Measurements from ENCODE around the gene SRGAP2.
"Not testable (repeated sequence)": the region's sequence is repeated elsewhere in the genome, so short reads cannot be mapped to it uniquely, and the experiment has no call there.

Gene SRGAP2

GRCh38 chr1:206205569-206205968 is 2.2 kb downstream of the SRGAP2 start:
- not testable (repeated sequence) for DNase-seq (ENCODE audit: low read depth in 2 of 2)

DNA sequence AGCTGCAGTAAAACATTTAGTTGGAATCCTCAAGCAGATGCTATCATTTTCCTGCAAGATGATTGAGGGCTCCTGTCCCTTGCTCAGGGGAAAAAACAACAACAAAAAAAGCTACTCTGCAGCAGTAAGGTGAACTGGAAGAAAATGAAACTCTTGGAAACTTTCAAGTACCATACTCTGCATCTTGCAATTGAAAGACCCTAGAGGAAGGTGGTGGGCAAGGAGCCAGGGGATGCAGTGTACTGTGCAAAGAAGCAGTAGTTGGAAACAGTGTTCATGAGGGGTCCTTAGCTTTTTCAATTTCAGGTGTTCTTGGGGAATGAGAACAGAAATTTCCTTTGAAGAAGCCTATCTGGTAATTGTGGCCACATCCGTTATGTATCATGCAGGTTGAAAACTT is 7.5 kb downstream of the SRGAP2 start:
- DNase-seq (ENCODE audit: low read depth in 2 of 2): not testable (repeated sequence)

- not testable (repeated sequence) for DNase-seq (ENCODE audit: low read depth in 2 of 2)
Observed at GRCh38 chr1:206215600-206216392, 12.5 kb downstream of the SRGAP2 start.

GRCh38 chr1:206218285-206218684 is 14.9 kb downstream of the SRGAP2 start:
- DNase-seq (ENCODE audit: low read depth in 2 of 2): not testable (repeated sequence)

GRCh38 chr1:206218765-206219164 is 15.4 kb downstream of the SRGAP2 start:
- not testable (repeated sequence) for DNase-seq (ENCODE audit: low read depth in 2 of 2)

- not testable (repeated sequence) for DNase-seq (ENCODE audit: low read depth in 2 of 2)
Observed at GRCh38 chr1:206219514-206220331, 16.4 kb downstream of the SRGAP2 start.

DNA sequence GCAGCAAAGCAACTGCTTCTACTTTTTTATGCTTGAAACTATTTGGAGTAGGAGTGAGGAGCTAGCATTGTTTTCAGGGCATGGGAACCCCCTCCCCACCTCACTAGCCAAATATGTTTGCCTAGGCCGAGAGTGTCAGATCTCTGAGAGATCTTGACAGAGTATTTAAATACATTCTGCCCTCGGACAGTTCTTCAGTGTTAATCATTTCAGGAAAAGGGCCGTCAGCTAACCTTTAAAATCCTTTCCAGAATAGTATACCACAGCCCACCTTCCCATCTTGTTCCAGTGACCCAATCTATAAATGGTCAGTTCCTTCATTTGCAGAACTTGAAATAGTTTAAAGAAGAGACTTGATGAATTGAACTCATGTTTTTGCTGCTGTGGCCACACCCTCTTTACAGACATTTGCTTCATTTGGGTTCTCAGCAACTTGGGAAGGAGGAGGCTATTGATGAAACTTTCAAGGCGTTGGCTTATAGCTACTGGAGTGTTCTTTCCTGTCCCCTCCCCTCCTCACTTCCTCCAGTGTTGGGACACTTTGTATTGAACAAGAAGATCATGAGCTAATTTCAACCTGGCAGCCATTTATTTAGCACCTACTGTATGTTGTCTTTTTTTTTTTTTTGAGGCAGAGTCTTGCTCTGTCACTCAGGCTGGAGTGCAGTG is 17.1 kb downstream of the SRGAP2 start:
- DNase-seq (ENCODE audit: low read depth in 2 of 2): not testable (repeated sequence)

GRCh38 chr1:206221585-206221984 is 18.2 kb downstream of the SRGAP2 start:
- not testable (repeated sequence) for DNase-seq (ENCODE audit: low read depth in 2 of 2)

GRCh38 chr1:206224190-206224776 is 20.9 kb downstream of the SRGAP2 start:
- not testable (repeated sequence) for DNase-seq (ENCODE audit: low read depth in 2 of 2)

GRCh38 chr1:206225386-206225785 is 22.0 kb downstream of the SRGAP2 start:
- DNase-seq (ENCODE audit: low read depth in 2 of 2): not testable (repeated sequence)

DNA sequence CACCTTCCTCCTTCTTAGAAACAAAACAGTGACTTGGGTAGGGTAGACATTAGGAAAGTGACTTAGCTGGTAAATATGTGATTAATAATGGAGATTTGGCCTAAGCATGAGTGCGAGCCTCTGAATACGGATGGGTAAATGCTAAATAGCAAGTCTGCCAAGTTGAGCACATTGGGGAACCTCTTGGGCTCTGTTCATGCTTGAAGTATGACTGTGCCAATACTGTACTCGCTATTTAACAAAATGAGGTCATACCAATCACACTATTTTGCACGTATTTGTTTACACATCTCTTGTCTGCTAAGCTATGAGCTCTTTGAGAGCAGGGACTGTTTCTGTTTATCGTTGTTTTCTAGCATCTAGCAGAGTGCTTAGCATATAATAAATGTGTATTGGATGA is 23.5 kb downstream of the SRGAP2 start:
- not testable (repeated sequence) for DNase-seq (ENCODE audit: low read depth in 2 of 2)

- DNase-seq (ENCODE audit: low read depth in 2 of 2): not testable (repeated sequence)
Observed at GRCh38 chr1:206229286-206229685, 25.9 kb downstream of the SRGAP2 start.

- DNase-seq (ENCODE audit: low read depth in 2 of 2): not testable (repeated sequence)
Observed at GRCh38 chr1:206231989-206232388, 28.6 kb downstream of the SRGAP2 start.

- not testable (repeated sequence) for DNase-seq (ENCODE audit: low read depth in 2 of 2)
Observed at GRCh38 chr1:206232970-206233645, 29.8 kb downstream of the SRGAP2 start.

GRCh38 chr1:206234189-206234916 is 31.0 kb downstream of the SRGAP2 start:
- DNase-seq (ENCODE audit: low read depth in 2 of 2): not testable (repeated sequence)

DNA sequence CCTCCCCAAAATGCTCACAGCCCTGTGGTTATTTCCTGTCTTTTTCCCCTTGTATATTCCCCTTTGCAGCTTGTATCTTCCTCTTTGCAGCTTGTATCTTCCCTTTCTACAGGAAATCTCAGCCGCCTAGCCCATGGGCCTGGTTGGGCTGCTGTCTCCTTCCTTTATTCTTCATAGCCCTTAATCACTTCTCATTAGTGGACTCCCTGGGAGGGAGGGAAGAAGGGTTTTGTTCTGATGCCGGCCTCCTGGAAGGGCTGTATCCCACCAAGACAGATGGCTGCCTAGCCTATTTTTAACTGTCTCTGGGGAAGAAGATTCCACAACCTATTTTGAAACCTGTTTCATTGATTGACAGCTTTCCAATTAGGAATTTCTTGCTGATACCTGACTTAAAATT is 31.8 kb downstream of the SRGAP2 start:
- not testable (repeated sequence) for DNase-seq (ENCODE audit: low read depth in 2 of 2)

- not testable (repeated sequence) for DNase-seq (ENCODE audit: low read depth in 2 of 2)
Observed at GRCh38 chr1:206240288-206240687, 36.9 kb downstream of the SRGAP2 start.

- DNase-seq (ENCODE audit: low read depth in 2 of 2): peak in 1 of 2 donors; percentile 1
Observed at GRCh38 chr1:206243335-206243734, 40.0 kb downstream of the SRGAP2 start.

DNA sequence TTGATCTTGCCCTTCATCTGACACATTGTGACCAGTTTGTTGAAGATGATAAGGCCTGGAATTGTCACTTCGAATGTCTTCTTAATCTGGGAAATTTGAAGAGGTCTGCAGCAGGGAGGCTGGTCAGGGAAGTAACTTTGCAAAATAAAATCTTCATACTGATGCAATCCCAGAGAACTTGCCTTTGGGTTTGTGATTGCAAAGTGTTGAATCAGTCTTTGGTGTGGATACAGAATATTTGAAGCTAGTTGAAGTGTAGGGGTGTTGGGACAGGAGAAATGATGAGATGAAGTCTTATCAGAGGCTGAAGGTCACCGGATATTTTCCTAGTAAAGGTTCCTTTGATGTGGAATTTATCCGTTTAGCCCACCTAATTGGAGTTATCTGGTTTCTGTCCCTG is 42.1 kb downstream of the SRGAP2 start:
- not testable (repeated sequence) for DNase-seq (ENCODE audit: low read depth in 2 of 2)

DNA sequence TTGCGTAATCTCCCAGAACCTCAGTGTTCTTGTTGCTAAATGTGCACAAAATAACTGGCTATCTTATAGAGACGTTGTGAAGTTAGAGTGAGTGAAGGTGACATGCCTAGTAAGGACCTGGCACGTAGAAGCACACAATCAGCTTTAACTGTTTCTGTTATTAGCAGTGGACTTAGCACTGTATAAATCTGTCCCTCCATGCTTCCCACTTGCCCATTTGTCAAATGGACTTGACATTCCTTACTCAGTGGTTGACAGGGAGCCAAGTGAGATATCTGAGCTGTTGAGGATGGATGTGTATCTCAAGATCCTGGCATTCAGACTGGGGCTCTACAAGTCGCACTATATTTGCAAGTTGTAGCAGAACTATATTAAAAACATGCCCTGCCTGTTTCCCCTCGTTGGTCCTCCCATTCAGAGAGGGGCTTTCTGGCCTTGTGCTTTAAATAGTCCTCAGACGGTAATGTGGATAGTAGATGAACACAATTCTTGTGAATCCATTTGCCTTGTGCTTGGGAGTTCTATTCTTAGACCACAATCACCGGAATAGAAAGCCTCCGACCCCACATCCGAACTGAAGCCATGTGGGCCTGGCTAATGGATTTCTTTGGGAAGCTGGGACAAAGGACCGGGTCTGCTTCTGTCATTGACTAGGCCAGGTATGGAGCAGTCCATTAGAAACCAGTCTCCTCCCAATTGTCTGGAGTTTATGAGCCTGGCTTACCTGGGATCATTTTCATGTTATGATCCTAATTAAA is 43.0 kb downstream of the SRGAP2 start:
- not testable (repeated sequence) for DNase-seq (ENCODE audit: low read depth in 2 of 2)
